Stimulated activated CD8-positive, alpha-beta memory T cell treated with anti-CD3 and anti-CD28 coated beads, Interleukin-15, amount 100 ng/mL, for 48 hours (primary cell): ENCODE measurements around the gene SLC24A3.

Experiments used
- DNase-seq, 2 donors: peaks; one replicate each; pipeline ENCODE4 v3.0.0-alpha.2; 2020; ENCODE audit warnings: low read depth in 2 of 2

Gene SLC24A3

GRCh38 chr20:19594896-19595295 is 382.5 kb downstream of the SLC24A3 start:
- no peak for DNase-seq

DNA sequence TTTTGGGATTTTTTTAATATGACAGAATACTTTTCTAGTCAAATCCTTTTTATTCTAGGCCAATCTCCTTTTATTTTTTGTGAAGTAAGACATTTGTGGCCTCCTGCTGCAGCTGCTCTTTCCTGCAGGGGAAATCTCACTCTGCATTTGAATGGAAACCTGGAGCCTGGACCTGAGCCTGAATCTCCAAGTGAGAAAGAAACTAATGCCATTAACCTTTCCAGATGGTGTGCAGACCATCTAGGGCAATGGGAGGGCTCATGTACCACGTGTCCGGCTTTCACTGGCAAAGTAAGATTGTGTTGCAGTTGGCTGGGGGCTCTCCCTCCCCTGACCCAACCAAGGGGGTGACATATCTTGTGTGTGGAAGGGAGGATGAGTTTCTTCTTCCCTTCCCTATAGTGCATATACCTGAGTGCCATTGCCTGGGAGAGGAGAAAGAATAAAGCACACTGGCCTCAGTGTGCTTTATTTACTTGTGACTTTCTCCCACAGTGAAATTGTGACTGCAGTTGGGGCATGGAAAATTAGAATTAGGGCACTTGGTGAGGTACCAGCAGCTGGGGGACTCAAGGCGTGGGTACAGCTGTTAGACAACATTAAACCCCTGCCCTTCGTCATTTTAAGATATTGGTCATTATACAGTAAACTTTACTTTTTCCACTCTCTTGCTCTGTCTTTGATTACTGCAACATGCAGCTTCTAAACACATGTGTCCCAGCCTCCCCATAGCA is 385.8 kb downstream of the SLC24A3 start:
- no peak for DNase-seq

DNA sequence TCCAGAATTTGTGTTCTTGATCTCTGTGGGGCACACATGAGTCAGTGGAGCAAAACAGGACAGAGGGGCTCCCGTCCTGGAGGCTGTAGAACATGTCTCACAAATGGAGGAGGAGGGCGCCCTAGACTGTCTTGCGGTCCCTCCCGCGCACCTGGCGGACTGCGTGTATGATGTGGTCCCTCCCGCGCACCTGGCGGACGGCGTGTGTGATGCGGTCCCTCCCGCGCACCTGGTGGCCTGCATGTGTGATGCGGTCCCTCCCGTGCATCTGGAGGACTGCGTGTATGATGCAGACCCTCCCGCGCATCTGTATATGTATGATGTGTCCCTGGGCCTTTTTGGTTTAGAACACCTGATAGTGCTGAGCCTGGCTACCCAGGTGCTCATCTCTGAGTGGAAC is 386.8 kb downstream of the SLC24A3 start:
- DNase-seq: no peak

DNA sequence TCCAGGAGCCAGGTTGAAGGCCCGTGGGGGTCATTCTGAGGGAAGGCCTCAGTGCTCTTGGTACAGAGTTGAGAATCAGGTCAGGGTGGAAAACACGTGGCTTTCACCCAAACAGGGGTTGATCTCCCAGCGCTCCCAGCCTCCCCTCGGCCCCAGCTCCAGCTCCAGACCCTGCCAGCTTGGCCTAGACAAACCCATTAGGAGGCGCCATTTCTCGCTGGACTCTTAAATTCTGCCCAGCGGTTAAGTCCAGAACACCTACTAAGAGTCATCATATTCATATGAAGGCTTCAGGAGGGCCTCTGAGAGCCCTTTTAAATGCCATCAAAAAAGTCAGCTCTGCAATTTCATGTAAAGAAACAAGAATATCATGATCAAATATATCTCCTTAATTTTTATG is 387.6 kb downstream of the SLC24A3 start:
- no peak for DNase-seq

DNA sequence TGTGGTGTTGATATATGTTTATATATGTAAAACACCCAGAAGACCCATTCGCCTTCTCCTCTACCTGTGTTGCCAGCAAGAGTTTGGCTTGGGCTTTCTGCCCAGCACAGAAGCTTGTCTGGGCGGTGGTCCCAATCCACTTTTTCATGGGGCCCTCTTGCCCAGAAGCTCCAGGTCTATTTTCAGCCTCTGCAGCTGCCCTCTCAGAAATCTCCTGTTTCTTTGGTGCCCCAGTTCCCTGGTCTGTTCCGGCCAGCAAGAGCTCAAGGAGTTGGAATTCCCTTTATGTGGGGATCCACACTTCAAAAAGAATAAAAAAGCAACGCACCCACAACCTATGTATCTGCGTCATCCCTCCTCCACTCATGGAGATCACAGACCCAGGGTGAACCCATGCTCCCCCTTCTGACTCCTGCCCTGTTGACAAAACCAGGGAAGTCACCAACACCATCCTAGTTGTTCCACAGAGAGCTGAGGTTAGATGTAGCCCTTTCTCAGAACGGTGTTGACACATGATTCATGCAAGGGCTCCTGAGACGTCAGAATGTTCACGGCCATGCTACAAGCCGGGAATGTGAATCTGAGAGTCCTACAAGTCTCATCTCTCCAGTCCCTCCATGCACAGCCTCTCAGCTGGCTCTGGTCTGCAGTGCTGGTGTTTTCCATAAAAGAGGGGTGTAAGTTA is 388.8 kb downstream of the SLC24A3 start:
- no peak for DNase-seq

GRCh38 chr20:19602675-19603375 is 390.4 kb downstream of the SLC24A3 start:
- DNase-seq: no peak

GRCh38 chr20:19603376-19603750 is 390.9 kb downstream of the SLC24A3 start:
- DNase-seq: no peak

DNA sequence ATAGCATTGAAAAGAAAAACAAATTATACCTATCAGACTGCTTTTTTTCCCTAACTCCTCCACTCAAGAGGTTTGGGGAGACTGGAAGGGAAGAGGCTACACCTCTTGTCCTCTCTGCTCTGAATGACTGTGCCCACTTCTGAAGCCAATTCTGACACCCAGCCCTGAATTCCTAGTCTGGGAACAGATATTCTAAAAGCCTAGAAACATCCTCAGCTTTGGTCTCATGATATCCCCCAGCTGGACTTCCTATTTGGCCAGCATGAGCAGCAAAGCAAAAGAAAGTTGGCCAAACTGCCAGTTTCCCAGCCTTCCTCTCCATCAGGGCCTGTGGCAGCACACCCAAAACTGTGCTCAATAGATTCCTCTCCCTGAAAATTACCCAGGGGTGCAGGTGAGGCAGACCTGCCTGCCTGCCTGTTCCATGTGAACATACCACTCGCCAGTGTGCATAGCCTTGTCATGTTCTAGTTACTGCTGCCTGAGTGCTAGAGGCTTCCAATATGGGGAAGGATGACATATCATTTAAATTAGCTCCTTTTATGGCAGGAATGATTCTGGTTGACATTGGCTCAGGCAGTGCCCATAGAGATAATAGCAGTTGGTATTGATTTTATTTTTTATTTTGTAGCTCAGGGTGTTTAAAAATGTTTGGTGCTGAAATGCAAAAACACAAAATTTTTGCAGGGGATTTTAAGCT is 393.5 kb downstream of the SLC24A3 start:
- DNase-seq: no peak

GRCh38 chr20:19609642-19610223 is 397.3 kb downstream of the SLC24A3 start:
- no peak for DNase-seq

DNA sequence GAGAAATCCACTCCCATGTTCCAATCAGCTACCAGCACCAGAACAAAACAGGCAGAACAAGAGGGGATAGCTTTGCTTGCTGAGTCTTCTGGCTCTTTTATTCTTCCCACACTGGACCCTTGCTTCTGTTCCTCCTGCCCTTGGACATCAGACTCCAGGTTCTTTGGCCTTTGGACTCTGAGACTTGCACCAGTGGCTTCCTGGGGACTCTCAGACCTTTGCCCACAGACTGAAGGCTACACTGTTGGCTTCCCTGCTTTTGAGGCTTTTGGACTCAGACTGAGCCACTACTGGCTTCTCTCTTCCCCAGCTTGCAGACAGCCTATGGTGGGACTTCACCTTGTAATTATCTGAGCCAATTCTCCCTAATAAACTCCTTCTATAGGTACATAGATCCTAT is 403.2 kb downstream of the SLC24A3 start:
- DNase-seq: no peak

- no peak for DNase-seq
Measured at GRCh38 chr20:19616081-19616480, 403.6 kb downstream of the SLC24A3 start.

- no peak for DNase-seq
Measured at GRCh38 chr20:19616620-19617019, 404.2 kb downstream of the SLC24A3 start.

- DNase-seq: no peak
Measured at GRCh38 chr20:19617256-19617655, 404.8 kb downstream of the SLC24A3 start.

DNA sequence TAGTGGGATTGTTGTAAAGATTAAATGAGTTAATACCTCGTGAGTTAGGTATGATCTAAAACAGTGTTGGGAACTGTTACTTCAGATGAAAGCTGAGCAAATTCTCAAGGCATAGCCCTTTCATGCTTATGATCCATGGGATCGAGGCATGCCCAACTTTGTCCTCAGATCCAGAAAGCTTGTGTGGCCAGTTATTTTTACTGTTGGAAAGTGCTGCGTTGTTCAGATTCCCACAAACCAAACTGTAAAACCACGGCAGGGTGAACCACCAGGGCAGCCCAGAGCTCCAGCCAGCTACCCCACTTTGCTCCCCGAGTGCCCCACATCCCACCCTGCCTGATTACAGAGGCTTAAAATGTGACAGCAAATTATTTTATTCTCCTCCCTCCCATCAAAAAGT is 406.3 kb downstream of the SLC24A3 start:
- no peak for DNase-seq

DNA sequence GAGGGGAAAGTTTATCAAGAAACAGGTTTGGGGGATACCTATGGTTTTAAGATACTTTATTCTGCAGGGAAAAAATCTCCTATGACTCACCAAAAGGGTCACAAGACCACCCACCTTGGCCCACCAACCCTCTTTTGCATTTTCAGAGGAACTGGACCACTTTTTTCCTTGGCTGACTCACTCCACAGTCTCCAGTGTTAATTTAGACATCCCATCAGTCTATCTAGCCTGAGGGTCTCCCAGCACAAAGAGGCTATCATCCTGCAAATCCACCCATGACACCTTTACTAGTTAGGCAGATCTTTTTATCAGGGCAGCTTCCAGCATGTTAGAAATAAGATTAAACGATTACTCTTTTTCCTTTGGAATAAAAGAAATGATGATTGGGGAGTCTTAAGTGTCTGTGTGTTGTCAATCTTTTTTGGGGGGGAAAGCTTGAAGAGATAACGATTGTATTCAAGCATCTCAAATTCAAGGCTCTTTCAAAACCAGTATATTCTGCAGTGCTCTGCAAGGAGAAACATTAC is 407.5 kb downstream of the SLC24A3 start:
- no peak for DNase-seq

- no peak for DNase-seq
Measured at GRCh38 chr20:19620446-19620845, 408.0 kb downstream of the SLC24A3 start.

- no peak for DNase-seq
Measured at GRCh38 chr20:19621072-19621471, 408.6 kb downstream of the SLC24A3 start.

DNA sequence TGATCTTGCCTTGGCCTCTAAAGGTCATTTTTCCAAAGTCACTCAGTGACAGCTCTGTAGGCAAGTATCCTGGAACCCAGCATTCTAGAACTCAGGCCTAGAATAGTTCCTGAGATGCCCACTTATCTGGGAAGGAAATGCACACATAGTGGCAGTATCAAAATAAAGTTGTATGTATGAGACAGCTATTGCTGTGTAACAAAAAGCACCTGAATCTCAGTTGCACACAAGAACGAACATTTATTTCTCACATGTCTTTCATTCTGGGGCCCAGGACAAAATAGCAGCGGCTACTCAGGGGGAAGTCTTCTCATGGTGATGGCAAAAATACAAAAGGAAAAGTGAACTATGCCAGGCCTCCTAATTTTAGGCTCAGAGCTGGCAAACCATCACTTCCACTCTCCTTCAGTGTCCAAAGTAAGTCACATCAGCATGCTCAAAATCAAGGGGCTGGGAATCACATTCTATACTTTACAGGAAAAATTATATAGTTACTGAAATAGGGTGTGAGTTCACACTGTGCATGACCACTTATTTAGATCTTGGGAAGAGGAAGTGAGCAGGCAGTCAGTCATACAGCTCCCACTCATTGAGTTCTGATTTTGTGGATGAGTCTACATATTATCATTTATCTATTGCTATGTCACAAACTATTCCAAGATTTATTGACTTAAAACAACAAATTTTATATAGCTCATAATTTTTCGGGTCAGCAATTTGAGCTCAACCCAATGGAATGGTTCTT is 412.0 kb downstream of the SLC24A3 start:
- DNase-seq: no peak

DNA sequence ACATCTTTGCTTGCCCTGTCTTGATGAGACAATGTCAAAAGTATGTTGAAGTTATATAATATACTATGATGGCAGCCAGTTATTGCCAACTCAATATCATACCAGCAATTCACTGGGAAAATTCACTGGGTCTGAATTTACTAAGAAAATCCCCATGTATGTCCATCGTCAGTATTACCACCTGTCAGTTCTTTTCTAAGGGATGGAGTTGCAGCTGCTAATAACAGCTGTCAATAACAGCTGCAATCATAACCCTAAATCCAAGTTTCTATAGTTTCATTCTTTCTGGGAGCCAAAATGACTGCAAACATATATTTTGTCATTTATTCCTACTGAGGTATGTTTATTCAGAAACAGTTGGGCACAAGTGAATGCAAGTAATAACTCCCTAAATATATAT is 413.0 kb downstream of the SLC24A3 start:
- DNase-seq: no peak

GRCh38 chr20:19626896-19627295 is 414.5 kb downstream of the SLC24A3 start:
- DNase-seq: no peak

DNA sequence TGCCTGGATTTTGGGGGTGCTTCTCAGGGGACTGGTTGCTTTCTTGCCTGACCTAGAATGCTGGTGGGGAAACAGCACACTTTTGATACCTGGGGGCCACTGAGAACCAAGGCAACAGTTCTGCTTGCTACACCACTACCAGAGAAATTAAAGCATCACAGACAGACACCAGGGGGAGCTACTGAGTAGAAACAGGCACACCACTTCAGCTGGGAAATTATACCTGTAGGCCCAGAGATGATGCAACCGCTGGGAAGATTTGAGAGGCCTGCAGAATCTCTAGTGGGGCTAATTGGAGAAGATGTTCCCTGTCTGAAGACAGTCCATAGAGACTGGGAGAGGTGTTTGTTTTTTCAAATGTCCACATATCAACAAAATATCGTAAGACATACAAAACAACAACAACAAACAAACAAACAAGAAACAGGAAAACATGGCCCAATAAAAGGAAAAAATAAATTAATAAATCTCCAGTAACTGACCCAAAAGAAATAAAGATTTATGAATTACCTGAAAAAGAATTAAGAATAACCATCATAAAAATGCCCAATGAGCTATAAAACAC is 416.2 kb downstream of the SLC24A3 start:
- DNase-seq: peak in 1 of 2 donors; percentile 6
